SHP77 treated with DMSO at 0.1 percent for 48 hours (cell line): ENCODE data around the gene TCP11L2.

ENCODE experiments used
- DNase-seq: peaks from one replicate; lab custom pipeline; 2025; lab: John Stamatoyannopoulos, UW

TCP11L2 gene

DNA sequence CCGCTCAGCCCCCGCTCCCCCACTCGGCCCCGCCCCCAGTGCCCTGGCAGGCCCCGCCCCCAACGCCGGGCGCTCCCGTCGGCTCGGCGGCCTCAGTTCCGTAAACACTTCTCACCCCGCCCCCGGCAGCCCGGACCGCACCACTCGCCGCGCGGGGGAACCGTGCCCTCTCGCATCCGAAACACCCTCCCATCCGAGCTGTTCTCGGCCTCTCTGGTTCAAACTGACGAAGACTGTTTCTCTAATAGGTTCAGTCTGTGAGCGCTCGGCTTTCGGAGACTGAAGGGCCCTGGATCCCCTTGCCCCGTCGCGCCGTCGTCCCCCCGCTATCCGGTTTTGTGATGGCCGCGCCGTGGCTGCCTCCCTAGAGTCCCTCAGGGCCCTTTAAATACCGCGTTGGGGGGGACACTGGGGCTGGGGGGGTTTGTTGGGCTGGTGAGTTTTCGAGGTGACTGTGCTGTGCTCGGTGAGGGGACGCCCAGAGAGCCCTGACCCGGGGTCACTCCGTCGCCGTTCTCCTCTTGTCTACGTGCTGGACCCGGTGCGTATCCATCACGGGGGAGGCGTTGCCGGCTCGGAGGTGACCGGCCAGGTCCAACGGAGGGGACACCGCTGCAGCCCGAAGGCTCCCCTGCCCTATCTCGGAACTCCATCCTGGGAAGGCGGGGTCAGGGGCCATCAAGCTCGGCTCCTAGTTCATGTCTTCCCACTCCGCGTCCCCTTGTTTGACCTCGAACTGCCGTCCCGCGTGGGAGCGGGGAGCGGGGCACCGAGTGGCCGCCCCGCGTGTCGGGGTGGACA is at the start of gene TCP11L2:
TSS of gene TCP11L2 (plus strand) at position 333 of the 801 bp plus-strand sequence. CDS start 8,343 bp downstream, outside the sequence.
- peak; percentile 43 for DNase-seq

DNA sequence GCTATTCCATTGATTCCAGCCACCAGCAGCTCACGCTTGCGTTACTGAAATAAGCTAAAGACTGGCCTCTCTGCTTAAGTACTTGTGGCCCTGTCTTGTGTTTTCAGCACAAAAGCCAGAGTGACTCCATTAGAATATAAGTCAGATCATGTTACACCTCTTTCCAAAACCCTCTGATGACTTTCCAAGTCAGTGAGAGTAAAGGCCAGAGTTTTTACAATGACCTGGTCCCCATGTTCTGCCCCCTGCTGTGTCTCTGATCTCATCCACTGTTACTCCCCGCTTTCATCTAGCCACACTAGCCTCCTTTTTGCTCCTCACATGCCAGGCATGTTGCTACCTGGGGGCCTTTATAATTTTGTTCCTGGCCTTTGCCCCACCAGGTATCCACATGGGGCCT is 47.8 kb upstream of the TCP11L2 start:
- no peak for DNase-seq

DNA sequence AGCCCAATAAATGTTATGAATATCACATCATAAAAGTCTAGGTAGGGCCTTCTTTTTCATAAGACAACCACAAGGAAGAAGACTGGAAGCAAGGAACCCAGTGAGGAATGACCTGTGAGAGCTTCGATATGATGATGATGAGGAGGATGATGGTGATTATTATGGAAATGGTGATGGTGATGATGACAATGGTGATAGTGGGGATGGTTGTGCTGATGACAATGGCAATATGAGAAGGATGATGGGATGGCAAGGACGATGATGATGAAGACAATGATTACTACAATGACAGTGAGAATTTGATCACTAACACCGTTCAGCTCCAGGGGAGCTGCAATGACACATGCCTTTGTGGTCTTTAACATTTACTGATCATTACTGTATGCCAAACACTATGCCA is 47.0 kb upstream of the TCP11L2 start:
- DNase-seq = no peak

DNA sequence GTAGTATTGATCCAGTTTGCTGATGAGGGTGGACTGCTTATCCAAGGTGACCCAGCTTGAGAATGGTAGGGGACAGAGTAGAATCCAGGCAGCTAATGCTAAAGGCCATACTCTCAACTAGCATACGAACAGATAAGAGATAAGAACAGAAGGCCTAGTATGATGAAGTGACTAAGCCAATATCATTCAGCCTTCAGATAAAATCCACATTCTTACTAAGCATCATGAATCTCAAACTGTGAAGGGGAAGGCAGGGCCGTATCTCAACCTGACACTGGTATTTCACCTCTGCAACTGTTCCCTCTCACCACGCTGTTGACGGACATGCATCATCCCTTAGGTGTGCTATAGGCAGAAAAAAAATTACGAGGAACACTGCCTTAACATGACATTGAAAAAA is 46.6 kb upstream of the TCP11L2 start:
- DNase-seq = no peak

DNA sequence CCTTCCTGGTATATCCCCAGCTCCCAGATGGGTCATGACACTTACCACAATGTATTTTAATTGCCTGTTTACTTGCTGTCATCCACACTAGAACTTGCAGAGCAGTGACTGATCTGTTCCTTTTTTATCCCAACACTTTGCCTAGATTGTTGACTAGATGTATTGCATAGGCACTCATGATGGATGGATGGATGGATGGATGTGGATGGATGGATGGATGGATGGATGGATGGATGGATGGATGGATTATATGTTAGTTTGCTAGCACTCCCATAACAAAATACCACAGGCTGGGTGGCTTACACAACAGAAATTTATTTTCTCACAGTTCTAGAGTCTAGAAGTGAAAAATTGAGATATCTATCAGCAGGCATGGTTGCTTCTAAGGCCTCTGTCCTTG is 46.0 kb upstream of the TCP11L2 start:
- DNase-seq = no peak

DNA sequence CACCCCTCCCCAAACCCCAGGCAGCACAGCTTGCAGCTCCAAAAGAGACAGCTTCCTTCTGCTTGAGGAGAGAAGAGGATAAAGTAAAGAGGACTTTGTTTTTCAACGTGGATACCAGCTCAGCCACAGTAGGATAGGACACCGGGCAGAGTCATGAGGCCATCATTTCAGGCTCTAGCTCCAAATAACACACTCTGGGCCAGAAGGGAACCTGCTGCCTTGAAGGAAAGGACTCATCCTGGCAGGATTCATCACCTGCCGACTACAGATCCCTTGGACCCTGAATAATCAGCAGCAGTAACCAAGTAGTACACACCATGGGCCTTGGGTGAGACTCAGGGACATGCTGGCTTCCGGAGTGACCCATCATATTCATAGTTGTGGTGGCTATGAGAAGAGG is 44.3 kb upstream of the TCP11L2 start:
- DNase-seq = no peak

DNA sequence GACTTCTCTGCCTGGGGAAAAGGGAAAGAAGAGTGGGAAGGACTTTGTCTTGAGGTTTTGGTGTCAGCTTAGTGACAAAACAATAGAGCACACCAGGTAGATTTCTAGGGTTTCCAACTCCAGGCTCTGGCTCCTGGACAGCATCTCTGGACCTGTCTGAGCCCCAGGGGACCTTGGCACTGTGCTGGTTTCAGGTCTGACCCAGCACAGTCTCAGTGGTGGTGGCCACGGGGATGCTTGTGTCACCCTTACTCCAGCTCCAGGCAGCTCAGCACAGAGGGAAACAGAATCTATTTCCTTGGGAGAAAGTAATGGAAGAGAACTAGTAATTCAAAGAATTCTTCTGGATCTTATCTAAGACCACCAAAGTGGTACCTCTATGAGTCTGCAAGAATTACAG is 43.6 kb upstream of the TCP11L2 start:
- no peak for DNase-seq

DNA sequence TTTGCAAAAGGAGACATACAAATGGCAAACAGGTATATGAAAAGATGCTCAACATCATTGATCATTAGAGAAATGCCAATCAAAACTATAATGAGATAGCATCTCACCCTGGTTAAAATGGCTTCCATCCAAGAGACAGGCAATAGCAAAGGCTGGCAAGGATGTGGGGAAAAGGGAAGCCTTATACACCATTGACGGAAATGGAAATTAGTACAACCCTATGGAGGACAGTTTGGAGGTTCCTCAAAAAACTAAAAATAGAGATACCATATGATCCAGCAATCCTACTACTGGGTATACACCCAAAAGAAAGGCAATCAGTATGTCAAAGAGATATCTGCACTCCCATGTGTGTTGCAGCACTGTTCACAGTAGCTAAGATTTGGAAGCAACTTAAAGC is 37.4 kb upstream of the TCP11L2 start:
- no peak for DNase-seq

DNA sequence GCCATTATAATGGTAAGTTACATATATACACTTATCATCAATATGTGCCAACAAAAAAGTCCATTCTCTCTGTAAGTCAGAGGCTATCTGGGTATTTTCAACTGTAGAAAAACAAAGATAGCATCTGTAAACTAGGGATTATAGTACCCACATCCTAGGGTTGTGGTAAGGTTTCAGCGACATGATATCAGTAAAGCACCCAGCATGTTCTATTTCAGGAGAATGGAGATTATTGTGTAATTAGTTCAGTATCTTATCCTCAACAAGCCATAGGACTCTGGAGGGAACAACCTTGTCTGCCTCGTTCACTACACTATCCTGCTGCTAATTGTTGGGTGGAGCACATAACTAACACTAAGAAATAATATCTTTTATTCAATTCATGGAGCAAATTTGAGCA is 35.0 kb upstream of the TCP11L2 start:
- DNase-seq = no peak

DNA sequence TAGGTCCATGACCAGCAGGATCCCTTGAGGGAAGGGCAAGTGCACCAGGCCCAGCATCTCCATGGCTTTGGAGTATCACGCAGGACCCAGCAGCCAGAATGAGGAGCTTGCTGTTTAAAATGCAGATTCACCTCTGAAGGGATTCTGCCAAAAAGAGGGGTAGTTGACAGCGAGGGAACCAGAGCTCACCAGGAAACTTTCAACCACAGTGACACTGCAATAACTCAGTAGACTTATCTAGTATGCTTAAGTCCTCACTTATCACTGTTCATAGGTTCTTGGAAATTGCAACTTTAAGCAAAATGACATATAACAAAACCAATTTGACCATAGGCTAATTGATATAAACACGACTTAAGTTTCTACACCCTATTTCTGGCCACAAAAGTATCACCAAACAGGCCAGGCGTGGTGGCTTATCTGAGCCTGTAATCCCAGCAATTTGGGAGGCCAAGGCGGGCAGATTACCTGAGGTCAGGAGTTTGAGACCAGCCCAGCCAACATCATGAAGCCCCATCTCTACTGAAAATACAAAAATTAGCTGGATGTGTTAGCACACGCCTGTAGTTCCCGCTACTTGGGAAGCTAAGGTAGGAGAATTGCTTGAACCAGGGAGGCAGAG is 33.3 kb upstream of the TCP11L2 start:
- no peak for DNase-seq

DNA sequence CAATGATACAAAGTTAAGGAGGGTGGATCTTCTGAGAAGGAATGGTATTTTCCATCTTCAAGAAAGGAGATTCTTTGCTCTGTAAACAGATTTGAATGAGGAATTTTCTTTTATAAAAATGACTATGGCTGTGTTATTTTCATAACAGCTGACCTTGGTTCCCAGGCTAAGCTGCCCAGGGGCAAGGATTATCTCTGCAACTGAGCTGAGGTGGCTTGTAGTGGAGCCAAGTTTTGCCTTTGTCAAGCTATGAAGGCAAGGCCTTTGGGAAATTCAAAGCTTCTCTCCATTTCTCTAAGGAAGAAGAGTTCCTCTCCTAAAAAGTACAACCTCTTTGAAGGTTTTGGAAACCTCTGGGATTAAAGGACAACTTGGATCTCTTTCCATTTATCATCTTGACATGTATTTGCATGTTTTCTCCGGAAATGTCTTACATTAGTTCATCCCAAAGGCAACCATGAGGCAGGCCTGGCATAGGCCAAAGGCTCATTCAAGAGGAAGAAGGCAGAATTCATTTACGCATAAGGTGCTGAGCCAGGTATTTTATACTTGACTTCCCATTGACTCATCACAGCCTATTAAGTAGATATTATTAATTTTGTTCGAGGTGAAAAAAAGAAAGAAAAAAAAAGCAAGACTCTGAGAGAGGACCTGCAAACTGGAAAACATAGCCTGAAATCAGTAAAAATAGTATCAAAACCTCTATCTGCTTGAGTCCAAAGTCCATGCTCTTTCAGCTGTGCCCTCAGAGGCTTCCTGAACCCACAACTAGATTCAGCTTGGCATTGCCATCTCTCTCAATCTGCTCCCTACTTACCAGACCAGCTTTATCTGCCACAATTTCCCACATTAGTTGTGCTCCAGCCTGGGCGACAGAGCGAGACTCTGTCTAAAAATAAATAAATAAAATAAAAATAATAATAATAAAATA is 30.7 kb upstream of the TCP11L2 start:
- DNase-seq = no peak

DNA sequence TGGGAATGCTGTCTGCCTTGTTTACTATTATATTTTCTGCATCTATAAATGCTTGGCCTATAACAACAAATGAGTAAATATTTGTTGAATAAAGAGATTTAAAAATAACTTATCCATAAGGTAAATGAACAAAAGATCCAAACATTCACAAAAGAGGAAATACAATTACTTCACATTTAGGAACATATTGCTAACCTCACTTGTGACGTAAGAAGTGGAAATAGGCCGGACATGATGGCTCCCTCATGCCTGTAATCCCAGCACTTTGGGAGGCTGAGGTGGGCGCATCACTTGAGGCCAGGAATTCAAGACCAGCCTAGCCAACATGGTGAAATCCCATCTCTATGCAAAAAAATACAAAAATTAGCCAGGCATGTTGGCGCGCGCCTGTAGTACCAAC is 29.0 kb upstream of the TCP11L2 start:
- DNase-seq = no peak

DNA sequence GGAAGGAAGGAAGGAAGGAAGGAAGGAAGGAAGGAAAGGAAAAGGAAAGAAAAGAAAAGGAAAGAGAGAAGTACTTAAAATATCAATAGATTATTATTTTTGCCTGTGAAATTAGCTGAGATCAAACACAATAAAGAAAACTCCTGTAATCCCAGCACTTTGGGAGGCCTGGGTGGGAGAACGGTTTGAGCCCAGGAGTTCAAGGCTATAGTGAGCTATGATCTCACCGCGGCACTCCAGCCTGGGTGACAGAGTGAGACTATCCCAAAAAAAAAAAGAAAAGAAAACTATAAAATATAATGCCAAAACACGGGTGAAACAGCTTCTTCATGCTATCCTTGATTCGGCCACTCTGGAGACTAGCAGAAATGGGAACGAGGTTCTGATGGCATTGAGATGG is 28.5 kb upstream of the TCP11L2 start:
- DNase-seq = no peak

DNA sequence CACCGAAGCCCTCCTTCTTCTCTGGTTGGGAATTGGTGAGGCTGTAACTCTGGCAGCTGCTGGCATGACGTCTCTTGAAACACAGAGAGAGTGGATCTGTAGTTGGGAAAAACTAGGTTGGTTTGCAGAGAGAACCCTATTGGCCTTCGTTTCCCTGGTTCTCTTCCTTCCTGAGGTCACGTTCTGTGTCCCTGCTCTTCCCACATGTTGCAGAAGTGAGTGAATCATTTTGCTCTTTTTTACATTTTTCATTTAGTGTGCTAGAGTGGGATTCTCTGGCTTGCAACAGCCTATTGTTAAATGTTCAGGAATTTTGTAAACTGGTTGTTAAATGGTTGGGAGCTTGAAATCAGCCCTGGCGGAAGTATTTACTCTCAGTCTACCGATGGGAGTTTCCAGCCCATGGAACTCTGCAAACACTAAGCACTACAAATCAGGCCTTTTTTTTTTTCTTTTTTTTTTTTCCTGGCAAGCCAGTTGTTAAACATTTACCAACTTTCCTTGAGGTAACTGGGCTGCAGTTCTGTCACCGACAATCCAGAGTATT is 27.9 kb upstream of the TCP11L2 start:
- DNase-seq = no peak

DNA sequence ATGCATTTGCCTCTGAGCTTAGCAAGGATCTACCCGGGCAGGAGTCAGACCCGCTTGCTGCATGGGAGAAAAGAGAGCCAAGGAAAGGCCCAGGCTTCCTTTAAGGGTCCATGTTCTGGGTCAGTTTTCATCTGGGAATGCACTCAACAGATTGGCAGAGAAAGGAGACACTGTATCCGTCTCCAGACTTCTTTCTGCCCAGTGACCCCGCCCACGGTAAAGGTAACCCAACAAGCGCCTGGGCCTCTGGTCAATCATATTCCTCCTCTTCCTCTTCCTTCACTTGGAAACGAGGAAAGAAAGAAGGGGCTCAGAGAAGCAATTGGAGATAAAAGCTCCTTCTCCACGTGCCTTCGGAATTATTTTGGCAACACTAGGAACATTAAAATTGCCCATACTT is 27.1 kb upstream of the TCP11L2 start:
- no peak for DNase-seq

DNA sequence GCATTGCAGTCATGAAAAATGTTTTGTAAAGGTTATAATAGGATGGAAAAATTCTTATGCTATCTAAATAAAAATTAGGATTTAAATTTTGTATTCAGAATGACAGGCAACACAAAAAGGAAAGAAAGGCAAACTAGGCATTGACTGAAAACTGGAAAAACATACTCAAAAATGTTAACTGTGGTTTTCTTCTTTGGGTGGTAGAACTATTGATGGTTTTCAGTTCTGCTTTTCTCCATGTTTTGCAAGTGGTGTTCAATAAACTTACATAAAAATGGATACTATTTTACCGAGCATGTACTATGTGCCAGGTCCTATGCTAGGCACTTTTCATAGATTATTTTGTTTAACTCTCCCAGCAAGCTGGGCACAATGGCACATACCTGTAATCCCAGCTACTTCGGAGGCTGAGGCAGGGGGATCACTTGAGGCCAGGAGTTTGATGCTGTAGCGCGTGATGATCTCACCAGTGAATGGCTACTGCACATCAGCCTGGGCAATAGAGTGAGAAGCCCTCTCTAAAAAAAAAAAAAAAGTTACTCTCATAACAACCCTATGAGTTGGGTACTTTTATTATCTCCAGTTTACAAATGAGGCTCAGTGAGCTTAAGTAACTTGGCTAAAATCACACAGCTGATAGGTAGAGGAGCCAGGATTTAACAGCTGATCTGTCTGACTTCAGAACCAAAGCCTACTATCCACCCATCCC is 26.3 kb upstream of the TCP11L2 start:
- no peak for DNase-seq

DNA sequence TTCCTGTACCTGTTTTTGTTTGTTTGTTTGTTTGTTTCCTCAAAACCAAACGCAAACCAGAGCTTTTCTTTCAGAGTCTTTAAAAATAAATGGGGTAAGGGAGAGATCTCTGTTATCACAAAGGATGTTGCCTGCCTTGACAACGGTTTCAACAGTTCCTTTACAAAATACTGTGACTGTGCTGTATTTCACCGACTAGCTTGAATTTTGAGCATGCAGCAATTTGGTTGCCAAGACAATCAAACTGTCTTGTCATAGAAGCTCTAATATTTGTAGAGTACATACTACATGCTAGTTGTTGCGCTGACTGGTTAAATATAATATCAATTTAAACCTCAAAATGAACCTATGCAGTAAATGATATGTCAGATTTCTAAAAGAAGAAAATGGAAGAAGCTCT is 22.4 kb upstream of the TCP11L2 start:
- DNase-seq = no peak

DNA sequence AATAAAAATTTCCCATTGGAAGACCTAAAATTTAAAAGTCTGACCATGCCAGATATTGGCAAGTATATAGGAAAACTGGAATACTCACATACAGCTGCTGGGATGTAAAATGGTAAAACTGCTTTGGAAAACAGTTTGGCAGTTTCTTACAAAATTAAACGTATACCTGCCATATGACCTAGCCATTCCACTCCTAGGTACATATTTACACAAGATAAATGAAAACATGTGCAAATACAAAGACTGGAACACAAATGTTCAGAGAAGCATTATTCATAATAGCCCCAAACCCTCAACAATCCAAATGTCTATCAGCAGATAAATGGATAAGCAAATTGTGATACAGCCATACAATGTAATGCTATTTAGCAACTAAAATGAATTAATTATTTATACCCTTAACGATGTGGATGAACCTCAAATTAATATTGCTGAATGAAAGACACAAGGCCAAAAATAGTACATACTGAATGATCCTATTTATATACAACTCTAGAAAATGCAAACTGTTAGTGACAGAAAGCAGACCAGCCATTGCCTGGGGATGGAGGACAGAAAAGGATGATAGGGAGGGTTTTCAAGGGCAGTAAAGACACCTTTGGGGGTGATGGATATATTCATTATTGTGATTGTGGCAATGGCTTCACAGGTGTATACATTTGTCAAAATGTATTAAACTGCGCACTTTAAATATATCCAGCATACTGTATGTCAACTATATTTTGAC is 21.3 kb upstream of the TCP11L2 start:
- no peak for DNase-seq

DNA sequence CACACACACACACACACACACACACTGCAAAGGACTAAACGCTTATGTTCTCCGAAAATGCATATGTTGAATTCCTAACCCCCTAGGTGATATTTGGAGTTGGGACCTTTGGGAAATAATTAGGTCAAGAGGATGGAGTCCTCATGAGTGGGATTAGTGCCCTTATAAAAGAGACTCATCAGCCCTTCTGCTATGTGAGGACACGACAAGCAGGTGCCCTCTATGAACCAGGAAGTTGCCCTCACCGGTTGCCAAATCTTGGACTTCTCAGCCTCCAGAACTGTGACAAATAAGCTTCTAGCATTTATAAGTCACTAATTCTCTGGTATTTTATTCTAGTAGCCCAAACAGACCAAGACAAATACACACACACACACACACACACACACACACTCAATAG is 20.7 kb upstream of the TCP11L2 start:
- DNase-seq = no peak

DNA sequence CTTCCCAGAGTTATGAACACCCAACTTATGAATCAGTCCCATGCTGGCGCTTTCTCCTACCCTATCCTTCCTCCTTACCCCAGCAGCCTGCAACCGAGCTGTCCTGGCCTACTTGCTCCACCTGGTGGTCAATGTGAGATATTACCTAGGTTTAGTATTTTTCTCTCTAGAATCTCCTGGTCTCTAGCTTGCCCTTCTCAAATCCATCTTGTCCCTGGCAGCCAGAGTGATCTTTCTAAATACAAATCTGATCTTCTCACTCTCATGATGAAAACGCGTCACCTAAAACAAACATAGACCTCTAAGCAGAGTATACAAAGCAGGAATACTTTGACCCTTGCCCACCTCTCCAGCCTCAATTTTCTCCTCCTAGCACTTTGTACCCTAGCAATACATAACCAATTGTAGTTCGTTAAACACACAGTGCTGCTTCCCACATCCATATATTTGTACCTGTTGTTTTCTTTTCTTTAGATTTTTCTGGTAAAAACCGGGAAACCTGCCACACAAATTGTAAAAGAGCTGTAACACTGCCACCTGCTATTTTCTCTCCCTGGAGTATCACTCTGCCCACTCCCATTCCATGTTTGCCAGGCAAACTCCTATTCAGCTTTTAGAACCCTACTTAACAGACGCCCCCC is 20.0 kb upstream of the TCP11L2 start:
- DNase-seq = no peak
